Fibroblast of the conjunctiva (primary cell): ENCODE measurements around the gene PREX1.
"Not testable (repeated sequence)": the region's sequence is repeated elsewhere in the genome, so short reads cannot be mapped to it uniquely, and the experiment has no call there.

Experiments used
- DNase-seq: peaks from one replicate; pipeline ENCODE4 v3.0.0-alpha.2; 2010; ENCODE audit warnings: low read depth

The PREX1 gene

GRCh38 chr20:48603819-48604405 lies 223.9 kb downstream of the PREX1 start:
- no peak for DNase-seq

GRCh38 chr20:48603116-48603818 lies 224.5 kb downstream of the PREX1 start:
- no peak for DNase-seq

GRCh38 chr20:48601798-48602197 lies 226.0 kb downstream of the PREX1 start:
- DNase-seq = no peak

- no peak for DNase-seq
These were observed 227.3 kb downstream of the PREX1 start for GRCh38 chr20:48600470-48600945.

- DNase-seq = no peak
These were observed 227.9 kb downstream of the PREX1 start for GRCh38 chr20:48599748-48600469.

- DNase-seq = no peak
These were observed 228.6 kb downstream of the PREX1 start for GRCh38 chr20:48599106-48599747.

GRCh38 chr20:48598303-48598941 lies 229.4 kb downstream of the PREX1 start:
- DNase-seq = not testable (repeated sequence)

- DNase-seq = no peak
These were observed 230.1 kb downstream of the PREX1 start for GRCh38 chr20:48597521-48598302.

GRCh38 chr20:48596334-48596898 lies 231.4 kb downstream of the PREX1 start:
- no peak for DNase-seq

- no peak for DNase-seq
These were observed 232.1 kb downstream of the PREX1 start for GRCh38 chr20:48595495-48596333.

- DNase-seq = no peak
These were observed 233.3 kb downstream of the PREX1 start for GRCh38 chr20:48594533-48594932.

- DNase-seq = no peak
These were observed 235.5 kb downstream of the PREX1 start for GRCh38 chr20:48592107-48592940.

- no peak for DNase-seq
These were observed 241.1 kb downstream of the PREX1 start for GRCh38 chr20:48586730-48587129.

- DNase-seq = no peak
These were observed 242.5 kb downstream of the PREX1 start for GRCh38 chr20:48585061-48585870.

- DNase-seq = no peak
These were observed 243.3 kb downstream of the PREX1 start for GRCh38 chr20:48584391-48585060.

- no peak for DNase-seq
These were observed 244.0 kb downstream of the PREX1 start for GRCh38 chr20:48583801-48584200.

GRCh38 chr20:48583171-48583570 lies 244.6 kb downstream of the PREX1 start:
- no peak for DNase-seq

GRCh38 chr20:48582673-48582985 lies 245.2 kb downstream of the PREX1 start:
- DNase-seq = no peak
